KMS-11 (cell line): ENCODE measurements around the gene VPS35L.

ENCODE experiments used
- H2AFZ ChIP-seq: fragments of 200-600 bp; sonication (generic); 2 replicates; pipeline ENCODE4 v1.6.1; 2016; ENCODE audit warnings: antibody characterized with exemption, mixed run types, low read depth
- H3K27ac ChIP-seq: fragments of 200-600 bp; sonication (generic); 2 replicates; pipeline ENCODE4 v1.6.1; 2016; ENCODE audit warnings: mild to moderate bottlenecking, mixed run types
- H3K27me3 ChIP-seq: fragments of 200-600 bp; sonication (generic); 2 replicates; pipeline ENCODE4 v1.6.1; 2017; ENCODE audit warnings: mild to moderate bottlenecking, low read depth, mixed run types, moderate library complexity; ENCODE audit not compliant: insufficient read depth
- H3K36me3 ChIP-seq: fragments of 200-600 bp; sonication (generic); 2 replicates; pipeline ENCODE4 v1.6.1; 2017; ENCODE audit warnings: mild to moderate bottlenecking, mixed run types; ENCODE audit not compliant: insufficient read depth
- H3K4me1 ChIP-seq: fragments of 200-600 bp; sonication (generic); 2 replicates; pipeline ENCODE4 v1.6.1; 2016; ENCODE audit warnings: mild to moderate bottlenecking, low read depth, mixed run types; ENCODE audit not compliant: poor library complexity, severe bottlenecking
- H3K4me2 ChIP-seq: fragments of 200-600 bp; sonication (generic); 2 replicates; pipeline ENCODE4 v1.7.0; 2016; ENCODE audit warnings: mild to moderate bottlenecking, mixed run types
- H3K4me3 ChIP-seq: fragments of 200-600 bp; sonication (generic); IDR thresholded peaks from 2 replicates; pipeline ENCODE4 v1.6.1; 2017; ENCODE audit warnings: low read depth, low read length, mixed read lengths; ENCODE audit not compliant: insufficient read depth
- H3K79me2 ChIP-seq: fragments of 200-600 bp; sonication (generic); 2 replicates; pipeline ENCODE4 v1.6.1; 2016; ENCODE audit warnings: low read depth, mixed run types; ENCODE audit not compliant: insufficient read depth
- H3K9ac ChIP-seq: fragments of 200-600 bp; sonication (generic); 2 replicates; pipeline ENCODE4 v1.6.1; 2016; ENCODE audit warnings: mild to moderate bottlenecking, mixed run types
- H4K20me1 ChIP-seq: fragments of 200-600 bp; sonication (generic); 2 replicates; pipeline ENCODE4 v1.6.1; 2016; ENCODE audit warnings: mild to moderate bottlenecking, mixed run types; ENCODE audit not compliant: insufficient read depth
- TF ChIP-seq, protein P1 (sequence below): fragments of 200-600 bp; sonication (generic); conservative IDR thresholded peaks from 2 replicates; pipeline ENCODE4 v1.6.1; 2017; ENCODE audit warnings: low read depth, mild to moderate bottlenecking, antibody characterized with exemption, low read length, moderate library complexity, mixed read lengths

VPS35L gene

DNA sequence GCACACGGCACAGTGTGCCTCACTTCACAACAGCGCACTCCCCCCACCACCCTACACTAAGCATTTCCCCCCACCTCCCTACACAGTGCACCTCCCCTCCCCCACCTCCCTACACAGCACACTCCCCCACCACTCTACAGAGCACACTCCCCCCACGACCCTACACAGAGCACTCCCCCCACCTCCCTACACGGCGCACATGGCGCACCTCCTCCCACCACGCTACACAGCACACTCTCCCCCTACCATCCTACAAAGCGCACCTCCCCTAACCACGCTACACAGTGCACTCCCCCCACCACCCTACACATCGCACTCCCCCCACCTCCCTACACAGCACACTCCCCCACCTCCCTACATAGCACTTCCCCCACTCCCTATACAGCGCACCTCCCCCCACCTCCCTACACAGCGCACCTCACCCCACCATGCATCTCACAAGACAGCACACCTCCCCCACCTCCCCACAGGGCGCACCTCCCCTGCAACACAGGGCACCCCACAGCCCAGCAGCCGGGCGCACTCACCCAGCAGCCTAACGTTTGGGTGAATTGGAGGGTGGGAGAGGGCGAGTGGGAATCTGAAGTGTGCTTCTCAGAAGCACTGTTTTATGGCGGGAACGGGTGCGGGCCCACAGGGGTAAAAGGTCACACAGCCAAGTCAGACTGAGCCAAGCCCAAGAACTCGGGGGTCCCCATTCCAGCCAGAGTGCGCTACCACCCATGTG lies 152.2 kb downstream of the VPS35L start:
- H2AFZ ChIP-seq, result no peak overlapping the region
- H3K4me3 ChIP-seq, result no peak overlapping the region
- H3K27ac ChIP-seq, result no peak overlapping the region
- H3K36me3 ChIP-seq, result peaks cover 14% of the 10 kb centered on the region; the same call in 1 of the 2 replicates
- peaks cover 6% of the 10 kb centered on the region; the same call in 1 of the 2 replicates for H3K79me2 ChIP-seq
- no peaks in the 10 kb centered on the region for H4K20me1 ChIP-seq
- no peak overlapping the region for H3K4me2 ChIP-seq
- H3K9ac ChIP-seq, result no peak overlapping the region
- no peaks in the 10 kb centered on the region for H3K4me1 ChIP-seq
- TF ChIP-seq, protein P1, sequence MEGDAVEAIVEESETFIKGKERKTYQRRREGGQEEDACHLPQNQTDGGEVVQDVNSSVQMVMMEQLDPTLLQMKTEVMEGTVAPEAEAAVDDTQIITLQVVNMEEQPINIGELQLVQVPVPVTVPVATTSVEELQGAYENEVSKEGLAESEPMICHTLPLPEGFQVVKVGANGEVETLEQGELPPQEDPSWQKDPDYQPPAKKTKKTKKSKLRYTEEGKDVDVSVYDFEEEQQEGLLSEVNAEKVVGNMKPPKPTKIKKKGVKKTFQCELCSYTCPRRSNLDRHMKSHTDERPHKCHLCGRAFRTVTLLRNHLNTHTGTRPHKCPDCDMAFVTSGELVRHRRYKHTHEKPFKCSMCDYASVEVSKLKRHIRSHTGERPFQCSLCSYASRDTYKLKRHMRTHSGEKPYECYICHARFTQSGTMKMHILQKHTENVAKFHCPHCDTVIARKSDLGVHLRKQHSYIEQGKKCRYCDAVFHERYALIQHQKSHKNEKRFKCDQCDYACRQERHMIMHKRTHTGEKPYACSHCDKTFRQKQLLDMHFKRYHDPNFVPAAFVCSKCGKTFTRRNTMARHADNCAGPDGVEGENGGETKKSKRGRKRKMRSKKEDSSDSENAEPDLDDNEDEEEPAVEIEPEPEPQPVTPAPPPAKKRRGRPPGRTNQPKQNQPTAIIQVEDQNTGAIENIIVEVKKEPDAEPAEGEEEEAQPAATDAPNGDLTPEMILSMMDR, result no peak
- H3K27me3 ChIP-seq, result no peaks in the 10 kb centered on the region

DNA sequence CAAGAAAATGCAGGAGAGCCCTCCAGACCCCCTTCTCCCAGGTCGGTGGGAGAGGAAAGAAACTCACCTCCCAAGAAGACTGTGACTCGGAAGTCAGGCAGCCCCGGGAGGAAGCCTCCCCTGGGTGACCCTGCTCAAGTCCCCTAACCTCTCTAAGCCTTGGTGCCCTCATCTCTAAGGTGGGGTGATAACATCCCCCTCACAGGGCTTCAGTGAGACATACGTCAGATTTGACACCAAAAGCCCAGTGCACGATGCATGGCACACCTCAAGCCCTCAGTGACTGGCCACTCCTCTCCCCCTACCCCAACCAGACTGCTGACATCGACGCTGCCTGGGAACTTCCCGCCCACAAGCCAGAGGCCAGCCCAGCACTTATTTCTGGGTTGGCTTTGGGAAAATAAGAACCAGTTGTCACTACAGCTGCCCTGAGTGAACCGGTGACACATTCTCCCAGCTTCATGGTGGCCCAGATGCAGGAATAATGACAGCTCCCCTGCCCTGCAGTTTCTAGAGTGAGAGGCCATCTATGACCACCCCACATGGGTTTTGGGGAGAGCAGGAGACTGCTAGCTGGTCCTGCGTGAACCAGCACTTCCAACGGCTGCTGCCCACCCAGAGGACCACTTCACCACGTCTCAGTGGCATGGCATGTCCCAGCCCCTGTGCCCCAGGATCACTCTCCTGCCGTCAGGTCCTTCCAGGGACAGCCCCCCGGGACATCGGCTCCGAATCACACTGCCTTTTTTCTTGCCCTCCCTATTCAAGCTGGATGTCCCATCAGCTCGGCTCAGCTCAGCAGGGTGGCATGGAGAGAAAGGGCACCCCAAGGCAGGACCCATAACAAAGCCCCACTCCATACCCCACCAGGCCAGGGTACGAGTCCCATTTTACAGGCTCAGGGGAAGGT lies 153.0 kb downstream of the VPS35L start:
- H4K20me1 ChIP-seq, result no peaks in the 10 kb centered on the region
- H3K4me2 ChIP-seq, result no peak overlapping the region
- peaks cover 14% of the 10 kb centered on the region; the same call in 1 of the 2 replicates for H3K36me3 ChIP-seq
- no peak overlapping the region for H2AFZ ChIP-seq
- TF ChIP-seq, protein P1, result no peak
- H3K27ac ChIP-seq, result no peak overlapping the region
- H3K79me2 ChIP-seq, result peaks cover 13% of the 10 kb centered on the region; the same call in 1 of the 2 replicates
- H3K27me3 ChIP-seq, result no peaks in the 10 kb centered on the region
- no peaks in the 10 kb centered on the region for H3K4me1 ChIP-seq
- H3K9ac ChIP-seq, result no peak overlapping the region
- H3K4me3 ChIP-seq, result no peak overlapping the region

DNA sequence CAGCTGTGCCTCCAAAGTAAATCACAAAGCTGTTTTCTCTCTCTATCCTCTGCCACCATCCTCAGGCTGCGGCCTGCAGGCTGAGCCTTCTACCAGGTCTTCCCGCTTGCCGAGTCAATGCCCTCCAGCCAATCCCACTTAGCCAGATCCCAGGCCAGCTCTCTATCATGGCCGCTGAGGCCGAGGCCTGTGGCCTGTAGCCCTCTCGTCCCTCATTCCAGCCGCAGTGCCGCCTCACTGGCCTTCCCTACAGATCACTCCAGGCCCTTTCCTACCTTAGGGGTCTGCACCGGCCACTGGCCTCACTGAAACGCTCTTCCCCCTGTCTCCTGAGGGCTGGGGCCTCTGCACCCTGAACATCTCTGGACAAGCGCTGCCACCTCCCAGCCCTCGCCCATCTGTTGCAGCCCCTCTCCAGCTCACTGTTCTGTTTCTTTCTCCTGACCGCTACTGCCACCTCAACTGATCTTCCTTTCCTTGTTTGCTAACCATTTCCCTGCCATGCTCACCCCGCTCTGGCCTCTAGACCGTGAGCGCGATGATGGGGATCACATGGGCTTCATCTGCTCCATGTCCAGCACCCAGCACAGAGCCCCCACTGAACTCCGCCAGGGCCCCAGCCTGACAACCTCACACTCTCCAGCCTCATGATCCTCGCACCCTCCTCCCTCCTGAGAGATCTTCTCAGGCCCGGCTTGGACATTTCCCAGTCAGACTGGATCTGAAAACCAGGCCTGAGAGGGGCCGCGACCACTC lies 154.1 kb downstream of the VPS35L start:
- TF ChIP-seq, protein P1, result no peak
- H3K79me2 ChIP-seq, result peaks cover 16% of the 10 kb centered on the region; the same call in 1 of the 2 replicates
- H3K27me3 ChIP-seq, result no peaks in the 10 kb centered on the region
- H3K4me3 ChIP-seq, result no peak overlapping the region
- H2AFZ ChIP-seq, result no peak overlapping the region
- H3K36me3 ChIP-seq, result peaks cover 11% of the 10 kb centered on the region; the same call in 1 of the 2 replicates
- no peak overlapping the region for H3K9ac ChIP-seq
- H3K4me2 ChIP-seq, result no peak overlapping the region
- H3K27ac ChIP-seq, result no peak overlapping the region
- H3K4me1 ChIP-seq, result no peaks in the 10 kb centered on the region
- no peaks in the 10 kb centered on the region for H4K20me1 ChIP-seq

DNA sequence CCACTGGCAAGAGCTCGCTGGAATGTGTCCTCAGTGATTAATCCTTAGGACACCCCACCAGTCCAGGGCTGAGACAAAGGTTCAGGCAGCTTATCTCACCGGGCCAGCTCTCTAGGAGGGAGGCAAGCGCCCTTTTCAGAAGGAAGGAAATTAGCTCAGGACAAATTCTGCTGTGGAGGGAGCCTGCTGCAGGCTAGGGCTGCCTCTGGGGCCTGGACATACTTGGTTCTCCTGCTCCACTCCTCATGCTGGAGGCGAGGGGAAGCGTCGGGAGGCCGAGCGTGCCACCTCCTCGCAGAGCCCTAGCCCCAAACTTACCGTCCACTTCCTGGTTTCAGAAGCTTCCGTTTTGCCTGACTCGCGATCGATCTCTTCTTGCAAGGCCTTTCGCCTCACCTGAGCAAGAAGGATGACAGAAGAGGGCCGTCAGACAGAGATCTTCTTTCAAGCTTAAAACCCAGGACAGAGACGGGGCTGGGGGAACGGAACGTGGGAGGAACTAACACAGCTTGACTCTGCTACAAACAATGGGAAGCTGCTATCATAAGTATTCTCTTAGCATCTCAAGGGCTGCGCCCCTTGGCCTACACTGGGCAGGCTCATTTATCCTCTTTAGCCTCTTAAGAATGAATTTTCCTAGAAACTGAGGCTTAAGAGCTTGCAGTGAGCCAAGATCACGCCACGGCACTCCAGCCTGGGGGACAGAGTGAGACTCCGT lies 154.8 kb downstream of the VPS35L start:
- TF ChIP-seq, protein P1, result no peak
- Histone ChIP-seq H3K9ac (no peak overlapping the region), H3K36me3 (0 out of 2 replicates have a peak, but pooled peaks cover 5% of the 10 kb centered on the region), H3K4me1 (no peaks in the 10 kb centered on the region), H3K27me3 (no peaks in the 10 kb centered on the region), H4K20me1 (no peaks in the 10 kb centered on the region), H3K27ac (no peak overlapping the region), H3K79me2 (peaks cover 24% of the 10 kb centered on the region), H3K4me3 (no peak overlapping the region), H2AFZ (no peak overlapping the region), H3K4me2 (no peak overlapping the region)
